H9 (cell line): ENCODE results near the gene CSMD2. TPM values are rescaled to one million over a fixed set of nuclear protein-coding genes. Genes with fewer than 3 reads are reported as not detected.

ENCODE experiments used
- DNase-seq: peaks from one replicate; pipeline ENCODE4 v3.0.0-alpha.2; 2017
- H2AFZ ChIP-seq: one replicate; pipeline ENCODE4 v1.6.1; 2013; ENCODE audit warnings: mild to moderate bottlenecking, low read length, control low read depth, moderate library complexity
- H2AK5ac ChIP-seq: 2 replicates; pipeline ENCODE4 v1.6.1; 2013; ENCODE audit warnings: low read length, control low read depth, mixed read lengths; ENCODE audit not compliant: insufficient read length
- H2BK120ac ChIP-seq: one replicate; pipeline ENCODE4 v1.6.1; 2013; ENCODE audit warnings: low read depth, mild to moderate bottlenecking, low read length, control low read depth, inconsistent platforms; ENCODE audit not compliant: poor library complexity, severe bottlenecking
- H2BK12ac ChIP-seq: 2 replicates; pipeline ENCODE4 v1.6.1; 2013; ENCODE audit warnings: low read length, control low read depth, mixed read lengths, low read depth; ENCODE audit not compliant: insufficient read length
- H2BK15ac ChIP-seq: 2 replicates; pipeline ENCODE4 v1.6.1; 2013; ENCODE audit warnings: low read depth, low read length, control low read depth
- H2BK20ac ChIP-seq: one replicate; pipeline ENCODE4 v1.6.1; 2013; ENCODE audit warnings: low read depth, mild to moderate bottlenecking, low read length, control low read depth, inconsistent platforms; ENCODE audit not compliant: poor library complexity, severe bottlenecking
- H2BK5ac ChIP-seq: 2 replicates; pipeline ENCODE4 v1.6.1; 2013; ENCODE audit warnings: low read length, control low read depth, mixed read lengths; ENCODE audit not compliant: insufficient read length
- H3K14ac ChIP-seq: 2 replicates; pipeline ENCODE4 v1.6.1; 2013; ENCODE audit warnings: low read length, control low read depth; ENCODE audit not compliant: insufficient read depth
- H3K18ac ChIP-seq: 2 replicates; pipeline ENCODE4 v1.6.1; 2013; ENCODE audit warnings: low read depth, mild to moderate bottlenecking, mixed read lengths, low read length, control low read depth; ENCODE audit not compliant: insufficient read length
- H3K23ac ChIP-seq: 2 replicates; pipeline ENCODE4 v1.6.1; 2013; ENCODE audit warnings: low read length, control low read depth, mixed read lengths, low read depth; ENCODE audit not compliant: insufficient read length
- H3K23me2 ChIP-seq: 2 replicates; pipeline ENCODE4 v1.6.1; 2013; ENCODE audit warnings: low read depth, mild to moderate bottlenecking, mixed read lengths, low read length, control low read depth; ENCODE audit not compliant: insufficient read length, poor library complexity, severe bottlenecking
- H3K27ac ChIP-seq: 2 replicates; pipeline ENCODE4 v1.5.1; 2013; ENCODE audit warnings: low read length, control low read depth, mixed read lengths, low read depth; ENCODE audit not compliant: insufficient read length
- H3K27me3 ChIP-seq: 2 replicates; pipeline ENCODE4 v1.6.1; 2013; ENCODE audit warnings: low read length, control low read depth, inconsistent platforms; ENCODE audit not compliant: insufficient read depth
- H3K4ac ChIP-seq: 2 replicates; pipeline ENCODE4 v1.6.1; 2013; ENCODE audit warnings: low read depth, mild to moderate bottlenecking, control low read depth, inconsistent platforms, low read length, moderate library complexity
- H3K4me1 ChIP-seq: 2 replicates; pipeline ENCODE4 v1.6.1; 2013; ENCODE audit warnings: low read length, control low read depth, inconsistent platforms; ENCODE audit not compliant: insufficient read depth
- H3K4me2 ChIP-seq: 2 replicates; pipeline ENCODE4 v1.6.1; 2013; ENCODE audit warnings: low read length, control low read depth, mixed read lengths; ENCODE audit not compliant: insufficient read length, insufficient read depth
- H3K56ac ChIP-seq: 2 replicates; pipeline ENCODE4 v1.6.1; 2013; ENCODE audit warnings: low read depth, mild to moderate bottlenecking, mixed read lengths, low read length, control low read depth; ENCODE audit not compliant: insufficient read length
- H3K79me1 ChIP-seq: 2 replicates; pipeline ENCODE4 v1.6.1; 2013; ENCODE audit warnings: low read depth, mild to moderate bottlenecking, moderate library complexity, low read length, control low read depth, inconsistent platforms; ENCODE audit not compliant: insufficient read depth, poor library complexity, severe bottlenecking
- H3K79me2 ChIP-seq: 2 replicates; pipeline ENCODE4 v1.6.1; 2013; ENCODE audit warnings: low read length, control low read depth, inconsistent platforms; ENCODE audit not compliant: insufficient read depth
- H3K9ac ChIP-seq: 2 replicates; pipeline ENCODE4 v1.6.1; 2013; ENCODE audit warnings: low read length, control low read depth, mixed read lengths; ENCODE audit not compliant: insufficient read length; ENCODE audit errors: extremely low read depth
- H3K9me3 ChIP-seq: one replicate; pipeline ENCODE4 v1.6.1; 2013; ENCODE audit warnings: low read depth, low read length, inconsistent platforms; ENCODE audit not compliant: control insufficient read depth
- H3T11ph ChIP-seq: one replicate; pipeline ENCODE4 v1.6.1; 2013; ENCODE audit warnings: mild to moderate bottlenecking, low read length, control low read depth, inconsistent platforms
- H4K20me1 ChIP-seq: one replicate; pipeline ENCODE4 v1.6.1; 2013; ENCODE audit not compliant: control insufficient read depth, insufficient read length, insufficient read depth
- H4K5ac ChIP-seq: 2 replicates; pipeline ENCODE4 v1.6.1; 2013; ENCODE audit warnings: low read depth, mild to moderate bottlenecking, mixed read lengths, low read length, control low read depth; ENCODE audit not compliant: insufficient read length
- H4K8ac ChIP-seq: replicated peaks from 2 replicates; pipeline ENCODE4 v1.6.1; 2013; ENCODE audit warnings: low read length, control low read depth, mixed read lengths, low read depth; ENCODE audit not compliant: insufficient read length
- H4K91ac ChIP-seq: 2 replicates; pipeline ENCODE4 v1.6.1; 2013; ENCODE audit warnings: low read depth, mild to moderate bottlenecking, moderate library complexity, mixed read lengths, low read length, control low read depth; ENCODE audit not compliant: insufficient read length
- H3K27ac Mint-ChIP-seq, 3 experiments: 2 replicates in 2 of 3; 3 replicates in 1 of 3; pipeline ENCODE4 v1.8.0; 2020 to 2021; ENCODE audit warnings: mixed read lengths in 3 of 3, mild to moderate bottlenecking in 1 of 3, moderate library complexity in 1 of 3
- H3K27me3 Mint-ChIP-seq: 2 replicates; pipeline ENCODE4 v1.8.0; 2021; ENCODE audit warnings: low read depth, mild to moderate bottlenecking, moderate library complexity, mixed read lengths
- H3K36me3 Mint-ChIP-seq, 3 experiments: 2 replicates in 2 of 3; 3 replicates in 1 of 3; pipeline ENCODE4 v1.8.0; 2020 to 2021; ENCODE audit warnings: low read depth in 3 of 3, mixed read lengths in 3 of 3; ENCODE audit not compliant: insufficient read depth in 1 of 3
- H3K4me1 Mint-ChIP-seq, 2 experiments: 2 replicates each; pipeline ENCODE4 v1.8.0; 2020; ENCODE audit warnings: mixed read lengths in 2 of 2
- H3K4me3 Mint-ChIP-seq, 2 experiments: 2 replicates in 1 of 2; 3 replicates in 1 of 2; pipeline ENCODE4 v1.8.0; 2020 to 2021; ENCODE audit warnings: mild to moderate bottlenecking in 2 of 2, mixed read lengths in 2 of 2, moderate library complexity in 1 of 2
- H3K9me3 Mint-ChIP-seq, 2 experiments: 2 replicates in 1 of 2; 3 replicates in 1 of 2; pipeline ENCODE4 v1.8.0; 2020; ENCODE audit warnings: mild to moderate bottlenecking in 2 of 2, mixed read lengths in 2 of 2, moderate library complexity in 1 of 2
- WGBS: extraction: QIAGEN DNeasy Blood & Tissue Kit; methylation state at CpG from one replicate; pipeline ENCODE4 v1.1.7; 2013; ENCODE audit warnings: missing lambda C conversion rate, low lambda C conversion rate, mixed read lengths; ENCODE audit not compliant: insufficient read length; ENCODE audit errors: extremely low coverage; 5-methylcytosine and 5-hydroxymethylcytosine counted together
- total RNA-seq: library from RNA; stranded (reverse); gene quantifications from 2 replicates; pipeline ENCODE4 v1.2.1, GENCODE V29; 2021
- TF ChIP-seq, protein P1 (sequence below): fragments of 200-600 bp; sonication (generic); conservative IDR thresholded peaks from 3 replicates; pipeline ENCODE4 v1.8.0; 2021; ENCODE audit warnings: antibody characterized with exemption, mild to moderate bottlenecking

The CSMD2 gene
- total RNA-seq, 1 experiment from 2014 or later: 6.4 TPM

DNA sequence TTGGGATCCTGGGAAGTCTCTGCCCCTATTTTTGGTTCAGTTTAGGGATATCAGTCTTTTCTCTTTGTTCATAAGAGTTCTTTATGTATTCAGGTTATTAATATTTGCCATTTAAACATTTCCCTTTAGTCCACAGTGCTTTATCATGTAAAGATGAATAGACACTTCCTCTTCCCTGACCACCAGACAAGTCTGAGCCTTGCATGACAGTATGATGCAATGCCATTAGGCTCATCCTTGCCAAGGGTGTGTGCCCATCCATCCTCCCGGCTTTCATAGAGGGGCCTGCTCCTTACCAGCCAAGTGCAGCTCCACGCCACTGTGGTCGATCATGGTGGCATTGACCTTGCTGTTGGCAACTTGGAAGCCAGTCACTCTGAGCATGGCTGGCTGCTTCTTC lies 640.4 kb downstream of the CSMD2 start:
- no peak overlapping the region for H4K5ac ChIP-seq
- Mint-ChIP-seq H3K4me1 (peaks cover 0 to 9% of the 10 kb centered on the region in 2 experiments; a peak in 3 of 4 replicates), H3K4me3 (no peak overlapping the region), H3K9me3 (no peaks in the 10 kb centered on the region), H3K27ac (no peak overlapping the region), H3K36me3 (peaks cover 0 to 4% (median 3%) of the 10 kb centered on the region in 3 experiments; a peak in 3 of 7 replicates), H3K27me3 (peaks cover 4% of the 10 kb centered on the region; the same call in 1 of the 2 replicates)
- H3K27me3 ChIP-seq: no peaks in the 10 kb centered on the region
- H2AFZ ChIP-seq: no peak overlapping the region
- H3K9ac ChIP-seq: no peak overlapping the region
- H3K9me3 ChIP-seq: no peaks in the 10 kb centered on the region
- no peaks in the 10 kb centered on the region for H3K23me2 ChIP-seq
- H3T11ph ChIP-seq: no peak overlapping the region
- no peak overlapping the region for H2BK5ac ChIP-seq
- TF ChIP-seq, protein P1, sequence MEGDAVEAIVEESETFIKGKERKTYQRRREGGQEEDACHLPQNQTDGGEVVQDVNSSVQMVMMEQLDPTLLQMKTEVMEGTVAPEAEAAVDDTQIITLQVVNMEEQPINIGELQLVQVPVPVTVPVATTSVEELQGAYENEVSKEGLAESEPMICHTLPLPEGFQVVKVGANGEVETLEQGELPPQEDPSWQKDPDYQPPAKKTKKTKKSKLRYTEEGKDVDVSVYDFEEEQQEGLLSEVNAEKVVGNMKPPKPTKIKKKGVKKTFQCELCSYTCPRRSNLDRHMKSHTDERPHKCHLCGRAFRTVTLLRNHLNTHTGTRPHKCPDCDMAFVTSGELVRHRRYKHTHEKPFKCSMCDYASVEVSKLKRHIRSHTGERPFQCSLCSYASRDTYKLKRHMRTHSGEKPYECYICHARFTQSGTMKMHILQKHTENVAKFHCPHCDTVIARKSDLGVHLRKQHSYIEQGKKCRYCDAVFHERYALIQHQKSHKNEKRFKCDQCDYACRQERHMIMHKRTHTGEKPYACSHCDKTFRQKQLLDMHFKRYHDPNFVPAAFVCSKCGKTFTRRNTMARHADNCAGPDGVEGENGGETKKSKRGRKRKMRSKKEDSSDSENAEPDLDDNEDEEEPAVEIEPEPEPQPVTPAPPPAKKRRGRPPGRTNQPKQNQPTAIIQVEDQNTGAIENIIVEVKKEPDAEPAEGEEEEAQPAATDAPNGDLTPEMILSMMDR: no peak
- H3K79me2 ChIP-seq: no peaks in the 10 kb centered on the region
- no peak overlapping the region for H3K27ac ChIP-seq
- no peak overlapping the region for H3K4ac ChIP-seq
- DNase-seq: no peak
- no peaks in the 10 kb centered on the region for H3K4me1 ChIP-seq
- H3K23ac ChIP-seq: no peak overlapping the region
- no peak overlapping the region for H3K14ac ChIP-seq
- no peak overlapping the region for H2BK120ac ChIP-seq
- no peak overlapping the region for H2BK20ac ChIP-seq
- H3K4me2 ChIP-seq: no peak overlapping the region
- H2BK15ac ChIP-seq: no peak overlapping the region
- no peak overlapping the region for H3K56ac ChIP-seq
- no peaks in the 10 kb centered on the region for H4K20me1 ChIP-seq
- H3K79me1 ChIP-seq: no peaks in the 10 kb centered on the region
- H4K8ac ChIP-seq: no peak overlapping the region
- no peak overlapping the region for H2BK12ac ChIP-seq
- WGBS: no CpG with 5 or more reads among the region's 3 CpGs
- no peak overlapping the region for H3K18ac ChIP-seq
- H2AK5ac ChIP-seq: no peak overlapping the region
- H4K91ac ChIP-seq: no peak overlapping the region
